EH (cell line): ENCODE measurements around the gene SUN2.
A peak's percentile ranks its signal among the peaks of the same experiment; 100 is the strongest.

Source experiments
- DNase-seq: peaks from one replicate; pipeline ENCODE4 v3.0.0-alpha.2; 2015; ENCODE audit warnings: low read depth

Gene SUN2

GRCh38 chr22:38716271-38716670 lies 39.5 kb downstream of the SUN2 start:
- DNase-seq = no peak

GRCh38 chr22:38715852-38716251 lies 39.9 kb downstream of the SUN2 start:
- DNase-seq = no peak

- DNase-seq = no peak
These were observed 40.5 kb downstream of the SUN2 start for GRCh38 chr22:38715176-38715764.

- no peak for DNase-seq
These were observed 41.9 kb downstream of the SUN2 start for GRCh38 chr22:38713921-38714320.

- no peak for DNase-seq
These were observed 43.2 kb downstream of the SUN2 start for GRCh38 chr22:38712486-38713207.

- no peak for DNase-seq
These were observed 44.9 kb downstream of the SUN2 start for GRCh38 chr22:38710866-38711265.

GRCh38 chr22:38710351-38710750 lies 45.4 kb downstream of the SUN2 start:
- DNase-seq = no peak

GRCh38 chr22:38709306-38709705 lies 46.5 kb downstream of the SUN2 start:
- DNase-seq = no peak

GRCh38 chr22:38707984-38708383 lies 47.8 kb downstream of the SUN2 start:
- no peak for DNase-seq

- peak; percentile 36 for DNase-seq
These were observed 48.5 kb downstream of the SUN2 start for GRCh38 chr22:38707346-38707745.

- DNase-seq = no peak
These were observed 49.0 kb downstream of the SUN2 start for GRCh38 chr22:38706901-38707195.

- peak; percentile 60 for DNase-seq
These were observed 49.5 kb downstream of the SUN2 start for GRCh38 chr22:38706101-38706900.

- peak; percentile 100 for DNase-seq
These were observed 50.3 kb downstream of the SUN2 start, which contains the start of gene GTPBP1 for GRCh38 chr22:38705235-38706100. Gene GTPBP1, plus strand, starts transcription at chr22:38705944. Its CDS starts 12 bp downstream, at chr22:38705956.

GRCh38 chr22:38704654-38705234 lies 51.1 kb downstream of the SUN2 start:
- DNase-seq = no peak

GRCh38 chr22:38700789-38701628 lies 54.8 kb downstream of the SUN2 start, which contains the start of gene JOSD1:
Gene JOSD1, minus strand, starts transcription at chr22:38700943. Its CDS starts 956 bp downstream, at chr22:38699987.
- DNase-seq = peak; percentile 87

- peak; percentile 72 for DNase-seq
These were observed 55.5 kb downstream of the SUN2 start for GRCh38 chr22:38700270-38700788.

GRCh38 chr22:38699784-38700183 lies 56.0 kb downstream of the SUN2 start:
- DNase-seq = peak; percentile 64

- DNase-seq = no peak
These were observed 56.7 kb downstream of the SUN2 start for GRCh38 chr22:38699143-38699542.

GRCh38 chr22:38698407-38699094 lies 57.2 kb downstream of the SUN2 start:
- DNase-seq = no peak
